GM23338 (cell line): Measurements from ENCODE around the gene TMEM147. TPM values are rescaled to one million over a fixed set of nuclear protein-coding genes. Genes with fewer than 3 reads are reported as not detected.

Source experiments
- ATAC-seq: fragments of 200-7000 bp; cut with Tn5 transposase; 3 replicates; pipeline ENCODE4 v1.9.1; 2020
- DNase-seq: peaks from one replicate; pipeline ENCODE4 v3.0.0-alpha.2; 2015; ENCODE audit warnings: low spot score
- H2AFZ ChIP-seq: fragments of 200-600 bp; sonication (generic); 2 replicates; pipeline ENCODE4 v1.8.0; 2016; ENCODE audit warnings: antibody characterized with exemption, mild to moderate bottlenecking, moderate library complexity
- H3F3A ChIP-seq: fragments of 200-600 bp; sonication (generic); replicated peaks from 2 replicates; pipeline ENCODE4 v1.8.0; 2017; ENCODE audit warnings: antibody characterized with exemption, mixed run types, low read depth
- H3K27ac ChIP-seq: fragments of 200-600 bp; sonication (generic); 2 replicates; pipeline ENCODE4 v1.6.1; 2016; ENCODE audit warnings: low read depth
- H3K27me3 ChIP-seq: fragments of 200-600 bp; sonication (generic); 2 replicates; pipeline ENCODE4 v1.8.0; 2016; ENCODE audit warnings: mild to moderate bottlenecking, mixed run types, moderate library complexity; ENCODE audit not compliant: insufficient read depth
- H3K36me3 ChIP-seq: fragments of 200-600 bp; sonication (generic); 2 replicates; pipeline ENCODE4 v1.8.0; 2016; ENCODE audit warnings: mild to moderate bottlenecking; ENCODE audit not compliant: insufficient read depth
- H3K4me1 ChIP-seq: fragments of 200-600 bp; sonication (generic); 2 replicates; pipeline ENCODE4 v1.8.0; 2016; ENCODE audit warnings: mild to moderate bottlenecking, moderate library complexity; ENCODE audit not compliant: insufficient read depth
- H3K4me2 ChIP-seq: fragments of 200-600 bp; sonication (generic); 2 replicates; pipeline ENCODE4 v1.7.1; 2017; ENCODE audit warnings: mixed run types
- H3K4me3 ChIP-seq: fragments of 200-600 bp; sonication (generic); 2 replicates; pipeline ENCODE4 v1.6.1; 2016; ENCODE audit warnings: mixed run types
- H3K79me2 ChIP-seq: fragments of 200-600 bp; sonication (generic); replicated peaks from 2 replicates; pipeline ENCODE4 v1.8.0; 2017; ENCODE audit warnings: mild to moderate bottlenecking; ENCODE audit not compliant: insufficient read depth
- H3K9me2 ChIP-seq: fragments of 200-600 bp; sonication (generic); 2 replicates; pipeline ENCODE4 v1.8.0; 2017; ENCODE audit not compliant: insufficient read depth
- H4K20me1 ChIP-seq: fragments of 200-600 bp; sonication (generic); replicated peaks from 2 replicates; pipeline ENCODE4 v1.8.0; 2017; ENCODE audit warnings: mild to moderate bottlenecking; ENCODE audit not compliant: insufficient read depth
- H3K27ac Mint-ChIP-seq: 2 replicates; pipeline ENCODE4 v1.8.0; 2020; ENCODE audit warnings: inconsistent platforms, mild to moderate bottlenecking, moderate library complexity, mixed read lengths
- H3K27me3 Mint-ChIP-seq: 3 replicates; pipeline ENCODE4 v1.8.0; 2022; ENCODE audit warnings: low read depth, mild to moderate bottlenecking, moderate library complexity, mixed read lengths, inconsistent platforms; ENCODE audit not compliant: insufficient read depth, poor library complexity
- H3K36me3 Mint-ChIP-seq: 3 replicates; pipeline ENCODE4 v1.8.0; 2021; ENCODE audit warnings: low read depth, mild to moderate bottlenecking, inconsistent platforms, moderate library complexity, mixed read lengths
- H3K4me1 Mint-ChIP-seq: 3 replicates; pipeline ENCODE4 v1.8.0; 2020; ENCODE audit warnings: mild to moderate bottlenecking, inconsistent platforms, mixed read lengths
- H3K4me3 Mint-ChIP-seq: 3 replicates; pipeline ENCODE4 v1.8.0; 2021; ENCODE audit warnings: moderate library complexity, mild to moderate bottlenecking, inconsistent platforms, mixed read lengths
- H3K9me3 Mint-ChIP-seq: 3 replicates; pipeline ENCODE4 v1.8.0; 2020; ENCODE audit warnings: moderate library complexity, mild to moderate bottlenecking, inconsistent platforms, mixed read lengths
- CREB1 ChIP-seq: fragments of 250-450 bp; sonication (Bioruptor Pico); IDR thresholded peaks from 2 replicates; pipeline ENCODE4 v1.5.0; 2020; ENCODE audit warnings: low read depth, mild to moderate bottlenecking, moderate library complexity
- EZH2 ChIP-seq: fragments of 200-600 bp; sonication (generic); IDR thresholded peaks from one replicate; pipeline ENCODE4 v1.8.0; 2017; ENCODE audit warnings: antibody characterized with exemption, mild to moderate bottlenecking, low read depth; ENCODE audit not compliant: unreplicated experiment
- EZH2phosphoT487 ChIP-seq: fragments of 200-600 bp; sonication (generic); IDR thresholded peaks from one replicate; pipeline ENCODE4 v1.8.1; 2018; ENCODE audit warnings: antibody characterized with exemption; ENCODE audit not compliant: unreplicated experiment
- JUNB ChIP-seq: IDR thresholded peaks from one replicate; pipeline ENCODE4 v1.6.1; 2016; ENCODE audit warnings: antibody characterized with exemption; ENCODE audit not compliant: unreplicated experiment
- NANOG ChIP-seq: IDR thresholded peaks from 2 replicates; pipeline ENCODE4 v1.6.1; 2016; ENCODE audit warnings: antibody characterized with exemption, borderline replicate concordance
- POLR2AphosphoS5 ChIP-seq: IDR thresholded peaks from 2 replicates; pipeline ENCODE4 v1.6.1; 2016; ENCODE audit warnings: antibody characterized with exemption, low read depth
- STAT1 ChIP-seq: IDR thresholded peaks from one replicate; pipeline ENCODE4 v1.6.1; 2016; ENCODE audit warnings: antibody characterized with exemption; ENCODE audit not compliant: unreplicated experiment
- ZNF114 ChIP-seq: fragments of 250-450 bp; sonication (Bioruptor Pico); IDR thresholded peaks from 2 replicates; pipeline ENCODE4 v1.5.0; 2020; ENCODE audit warnings: mild to moderate bottlenecking, moderate library complexity
- ZNF331 ChIP-seq: fragments of 250-450 bp; sonication (Bioruptor Pico); IDR thresholded peaks from 2 replicates; pipeline ENCODE4 v1.5.0; 2020; ENCODE audit warnings: low read depth, mild to moderate bottlenecking, moderate library complexity
- polyA plus RNA-seq: library from polyadenylated mRNA; unstranded; fragments of >200 nt; fragmentation: Nextera tagmentation; extraction: Ambion mirVana; gene quantifications from 2 replicates; pipeline ENCODE4 v1.2.1, GENCODE V29; 2016
- total RNA-seq: library from RNA; depleted of rRNA; stranded (reverse); fragments of >200 nt; shearing (Covaris generic); gene quantifications from 2 replicates; pipeline ENCODE4 v1.2.3, GENCODE V29; 2014
- TF ChIP-seq, protein P1 (sequence below), 2 experiments: fragments of 200-600 bp in 1 of 2; sonication (generic) in 1 of 2; conservative IDR thresholded peaks; 2 replicates each; pipeline versions ENCODE4 v1.5.1 to v1.6.1; 2016 to 2017; ENCODE audit warnings: antibody characterized with exemption in 2 of 2, low read depth in 2 of 2, mild to moderate bottlenecking in 2 of 2, moderate library complexity in 1 of 2
- TF ChIP-seq, protein P2 (sequence below): IDR thresholded peaks from 2 replicates; pipeline ENCODE4 v1.6.1; 2016; ENCODE audit warnings: antibody characterized with exemption
- TF ChIP-seq, protein P3 (sequence below): IDR thresholded peaks from one replicate; pipeline ENCODE4 v1.6.1; 2018; ENCODE audit warnings: antibody characterized with exemption; ENCODE audit not compliant: unreplicated experiment

The TMEM147 gene
- total and polyA plus RNA-seq, 2 experiments from 2014 or later: 164 to 272 TPM

DNA sequence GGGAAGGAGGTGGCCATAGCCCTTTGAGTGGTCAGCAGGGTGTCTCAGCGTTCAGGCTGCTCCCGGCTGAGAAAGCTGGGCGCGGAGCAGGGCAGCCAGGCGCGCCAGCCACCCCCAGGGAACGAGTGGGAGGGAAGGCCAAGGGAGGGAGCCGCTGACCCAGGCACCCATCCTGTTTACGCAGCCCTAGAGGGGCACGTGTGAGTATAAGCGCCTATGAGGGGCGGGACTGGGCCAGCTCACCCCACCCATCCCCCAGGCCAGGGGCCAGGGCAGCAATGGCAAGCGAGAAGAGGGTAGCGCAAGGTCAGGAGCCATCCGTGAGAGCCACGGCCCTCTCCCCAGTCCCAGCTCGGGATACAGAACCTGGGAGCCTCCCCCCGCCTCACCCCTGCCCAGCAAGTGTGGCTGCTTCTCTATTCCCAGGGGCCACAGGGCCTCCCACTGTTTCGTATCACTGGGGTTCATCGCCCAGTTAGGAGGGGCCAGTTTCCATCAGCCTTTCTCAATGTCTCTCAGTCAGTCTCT lies 31.1 kb upstream of the TMEM147 start:
- Histone ChIP-seq H3F3A (no peaks in the 10 kb centered on the region), H3K9me2 (no peaks in the 10 kb centered on the region), H3K27ac (no peak overlapping the region), H3K27me3 (peaks cover 2% of the 10 kb centered on the region; the same call in 1 of the 2 replicates), H3K36me3 (no peaks in the 10 kb centered on the region), H3K4me1 (peaks cover 17% of the 10 kb centered on the region), H3K4me3 (peak overlapping the region; percentile 63), H4K20me1 (no peaks in the 10 kb centered on the region), H2AFZ (peak overlapping the region; percentile 99), H3K4me2 (peak overlapping the region; percentile 90), H3K79me2 (peaks cover 4% of the 10 kb centered on the region)
- ATAC-seq (peak; percentile 20), DNase-seq (peak; percentile 61)
- Mint-ChIP-seq H3K9me3 (no peaks in the 10 kb centered on the region; the same call in 2 of the 3 replicates), H3K27ac (no peak overlapping the region), H3K27me3 (peaks cover 13% of the 10 kb centered on the region), H3K4me1 (peaks cover 20% of the 10 kb centered on the region), H3K4me3 (peak overlapping the region; percentile 44), H3K36me3 (peaks cover 4% of the 10 kb centered on the region; the same call in 1 of the 3 replicates)
- TF ChIP-seq EZH2phosphoT487: no peak
- TF ChIP-seq EZH2: no peak
- no peak for TF ChIP-seq ZNF331 (CRISPR knock-in tag)
- no peak for TF ChIP-seq NANOG
- TF ChIP-seq POLR2AphosphoS5: no peak

DNA sequence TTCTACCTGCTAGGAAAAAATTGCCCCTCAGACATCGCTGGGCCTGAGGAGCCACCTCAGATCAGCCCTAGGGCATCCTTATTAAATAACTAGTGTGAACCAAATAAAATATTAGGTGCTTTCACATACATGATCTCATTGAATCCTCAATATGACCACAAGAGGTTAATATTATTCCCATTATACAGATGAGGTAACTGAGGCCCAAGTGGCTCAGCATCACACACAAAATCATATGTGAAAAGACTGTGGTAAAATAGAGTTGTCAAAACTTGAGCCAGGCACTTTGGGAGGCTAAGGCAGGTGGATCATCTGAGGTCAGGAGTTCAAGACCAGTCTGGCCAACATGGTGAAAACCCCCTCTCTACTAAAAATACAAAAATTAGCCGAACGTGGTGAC lies 29.1 kb upstream of the TMEM147 start:
- H2AFZ ChIP-seq: no peak overlapping the region
- no peaks in the 10 kb centered on the region for H3K79me2 ChIP-seq
- no peaks in the 10 kb centered on the region for H3F3A ChIP-seq
- Mint-ChIP-seq H3K4me3 (no peak overlapping the region), H3K27ac (no peak overlapping the region), H3K4me1 (peaks cover 23% of the 10 kb centered on the region), H3K9me3 (no peaks in the 10 kb centered on the region; the same call in 2 of the 3 replicates), H3K36me3 (no peaks in the 10 kb centered on the region), H3K27me3 (peaks cover 11% of the 10 kb centered on the region)
- no peak overlapping the region for H3K27ac ChIP-seq
- no peaks in the 10 kb centered on the region for H3K36me3 ChIP-seq
- peaks cover 21% of the 10 kb centered on the region for H3K4me1 ChIP-seq
- no peak overlapping the region for H3K4me3 ChIP-seq
- no peaks in the 10 kb centered on the region for H3K9me2 ChIP-seq
- no peak overlapping the region for H3K4me2 ChIP-seq
- no peak for ATAC-seq
- peaks cover 2% of the 10 kb centered on the region; the same call in 1 of the 2 replicates for H3K27me3 ChIP-seq
- no peak for DNase-seq
- H4K20me1 ChIP-seq: no peaks in the 10 kb centered on the region
- TF ChIP-seq, protein P1, sequence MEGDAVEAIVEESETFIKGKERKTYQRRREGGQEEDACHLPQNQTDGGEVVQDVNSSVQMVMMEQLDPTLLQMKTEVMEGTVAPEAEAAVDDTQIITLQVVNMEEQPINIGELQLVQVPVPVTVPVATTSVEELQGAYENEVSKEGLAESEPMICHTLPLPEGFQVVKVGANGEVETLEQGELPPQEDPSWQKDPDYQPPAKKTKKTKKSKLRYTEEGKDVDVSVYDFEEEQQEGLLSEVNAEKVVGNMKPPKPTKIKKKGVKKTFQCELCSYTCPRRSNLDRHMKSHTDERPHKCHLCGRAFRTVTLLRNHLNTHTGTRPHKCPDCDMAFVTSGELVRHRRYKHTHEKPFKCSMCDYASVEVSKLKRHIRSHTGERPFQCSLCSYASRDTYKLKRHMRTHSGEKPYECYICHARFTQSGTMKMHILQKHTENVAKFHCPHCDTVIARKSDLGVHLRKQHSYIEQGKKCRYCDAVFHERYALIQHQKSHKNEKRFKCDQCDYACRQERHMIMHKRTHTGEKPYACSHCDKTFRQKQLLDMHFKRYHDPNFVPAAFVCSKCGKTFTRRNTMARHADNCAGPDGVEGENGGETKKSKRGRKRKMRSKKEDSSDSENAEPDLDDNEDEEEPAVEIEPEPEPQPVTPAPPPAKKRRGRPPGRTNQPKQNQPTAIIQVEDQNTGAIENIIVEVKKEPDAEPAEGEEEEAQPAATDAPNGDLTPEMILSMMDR (conservative IDR thresholded peaks at IDR 0.05; ENCODE audit: low read depth in 2 of 2): no peak
- TF ChIP-seq, protein P2, sequence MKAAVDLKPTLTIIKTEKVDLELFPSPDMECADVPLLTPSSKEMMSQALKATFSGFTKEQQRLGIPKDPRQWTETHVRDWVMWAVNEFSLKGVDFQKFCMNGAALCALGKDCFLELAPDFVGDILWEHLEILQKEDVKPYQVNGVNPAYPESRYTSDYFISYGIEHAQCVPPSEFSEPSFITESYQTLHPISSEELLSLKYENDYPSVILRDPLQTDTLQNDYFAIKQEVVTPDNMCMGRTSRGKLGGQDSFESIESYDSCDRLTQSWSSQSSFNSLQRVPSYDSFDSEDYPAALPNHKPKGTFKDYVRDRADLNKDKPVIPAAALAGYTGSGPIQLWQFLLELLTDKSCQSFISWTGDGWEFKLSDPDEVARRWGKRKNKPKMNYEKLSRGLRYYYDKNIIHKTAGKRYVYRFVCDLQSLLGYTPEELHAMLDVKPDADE: no peak
- TF ChIP-seq EZH2phosphoT487 (no peak), EZH2 (no peak), CREB1 (CRISPR knock-in tag) (no peak), ZNF114 (no peak), JUNB (no peak), STAT1 (no peak), NANOG (no peak), POLR2AphosphoS5 (no peak)
- TF ChIP-seq, protein P3, sequence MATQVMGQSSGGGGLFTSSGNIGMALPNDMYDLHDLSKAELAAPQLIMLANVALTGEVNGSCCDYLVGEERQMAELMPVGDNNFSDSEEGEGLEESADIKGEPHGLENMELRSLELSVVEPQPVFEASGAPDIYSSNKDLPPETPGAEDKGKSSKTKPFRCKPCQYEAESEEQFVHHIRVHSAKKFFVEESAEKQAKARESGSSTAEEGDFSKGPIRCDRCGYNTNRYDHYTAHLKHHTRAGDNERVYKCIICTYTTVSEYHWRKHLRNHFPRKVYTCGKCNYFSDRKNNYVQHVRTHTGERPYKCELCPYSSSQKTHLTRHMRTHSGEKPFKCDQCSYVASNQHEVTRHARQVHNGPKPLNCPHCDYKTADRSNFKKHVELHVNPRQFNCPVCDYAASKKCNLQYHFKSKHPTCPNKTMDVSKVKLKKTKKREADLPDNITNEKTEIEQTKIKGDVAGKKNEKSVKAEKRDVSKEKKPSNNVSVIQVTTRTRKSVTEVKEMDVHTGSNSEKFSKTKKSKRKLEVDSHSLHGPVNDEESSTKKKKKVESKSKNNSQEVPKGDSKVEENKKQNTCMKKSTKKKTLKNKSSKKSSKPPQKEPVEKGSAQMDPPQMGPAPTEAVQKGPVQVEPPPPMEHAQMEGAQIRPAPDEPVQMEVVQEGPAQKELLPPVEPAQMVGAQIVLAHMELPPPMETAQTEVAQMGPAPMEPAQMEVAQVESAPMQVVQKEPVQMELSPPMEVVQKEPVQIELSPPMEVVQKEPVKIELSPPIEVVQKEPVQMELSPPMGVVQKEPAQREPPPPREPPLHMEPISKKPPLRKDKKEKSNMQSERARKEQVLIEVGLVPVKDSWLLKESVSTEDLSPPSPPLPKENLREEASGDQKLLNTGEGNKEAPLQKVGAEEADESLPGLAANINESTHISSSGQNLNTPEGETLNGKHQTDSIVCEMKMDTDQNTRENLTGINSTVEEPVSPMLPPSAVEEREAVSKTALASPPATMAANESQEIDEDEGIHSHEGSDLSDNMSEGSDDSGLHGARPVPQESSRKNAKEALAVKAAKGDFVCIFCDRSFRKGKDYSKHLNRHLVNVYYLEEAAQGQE: no peak
